MCF 10A (cell line): Measurements from ENCODE around the gene KRTAP10-7. TPM values are rescaled to one million over a fixed set of nuclear protein-coding genes. Genes with fewer than 3 reads are reported as not detected.
"Not testable (repeated sequence)": the region's sequence is repeated elsewhere in the genome, so short reads cannot be mapped to it uniquely, and the experiment has no call there.

Source experiments
- BruUV-seq: library from RNA; stranded (reverse); fragments of 400-500 nt; replicated peaks from 2 replicates; lab custom pipeline; 2021; lab: Mats Ljungman, UMichigan
- CTCF ChIA-PET: fragments of 300-600 bp; sonication (Branson Sonifier 250); formaldehyde crosslinking; extraction: SDS; loops from one replicate; lab custom pipeline; 2021; ENCODE audit warnings: antibody characterized with exemption, inconsistent platforms; lab: Yijun Ruan, JAX
- POLR2A ChIA-PET: fragments of 300-600, 350-650 bp; sonication (Branson Sonifier 250); formaldehyde crosslinking; extraction: SDS; loops from one replicate; lab custom pipeline; 2020; ENCODE audit warnings: antibody characterized with exemption, inconsistent platforms; lab: Yijun Ruan, JAX
- DNase-seq: peaks from one replicate; pipeline ENCODE4 v3.0.0-alpha.2; 2018; ENCODE audit not compliant: unreplicated experiment
- H3K27ac Mint-ChIP-seq: one replicate; pipeline ENCODE4 v1.8.0; 2022; ENCODE audit warnings: mild to moderate bottlenecking, low read depth, mixed read lengths; ENCODE audit not compliant: unreplicated experiment
- H3K27me3 Mint-ChIP-seq: one replicate; pipeline ENCODE4 v1.8.0; 2022; ENCODE audit warnings: mixed read lengths; ENCODE audit not compliant: insufficient read depth, unreplicated experiment
- H3K36me3 Mint-ChIP-seq: one replicate; pipeline ENCODE4 v1.8.0; 2022; ENCODE audit warnings: mild to moderate bottlenecking, moderate library complexity, mixed read lengths; ENCODE audit not compliant: insufficient read depth, unreplicated experiment
- H3K4me1 Mint-ChIP-seq: one replicate; pipeline ENCODE4 v1.8.0; 2022; ENCODE audit warnings: mixed read lengths; ENCODE audit not compliant: insufficient read depth, unreplicated experiment
- H3K4me3 Mint-ChIP-seq: one replicate; pipeline ENCODE4 v1.8.0; 2022; ENCODE audit warnings: mild to moderate bottlenecking, moderate library complexity, mixed read lengths; ENCODE audit not compliant: unreplicated experiment
- H3K9me3 Mint-ChIP-seq: one replicate; pipeline ENCODE4 v1.8.0; 2022; ENCODE audit warnings: mixed read lengths; ENCODE audit not compliant: unreplicated experiment
- CTCF ChIP-seq: fragments of 200-600 bp; IDR thresholded peaks from one replicate; pipeline ENCODE4 v1.8.0; 2022; ENCODE audit warnings: antibody characterized with exemption, mild to moderate bottlenecking; ENCODE audit not compliant: unreplicated experiment
- intact Hi-C: fragments of 100-400 bp; cut with micrococcal nuclease; formaldehyde crosslinking; loops from 2 replicates; pipeline ENCODE4 v1.14.1; 2022
- total RNA-seq: library from RNA; stranded (reverse); gene quantifications from 2 replicates; pipeline ENCODE4 v1.2.3, GENCODE V29; 2022

Gene KRTAP10-7
- total RNA-seq, 1 experiment from 2014 or later = not detected

GRCh38 chr21:44599264-44600029 is 950 bp upstream of the KRTAP10-7 start:
- DNase-seq = no peak
- TF ChIP-seq CTCF = no peak
- H3K4me3 Mint-ChIP-seq = no peak overlapping the region
- H3K4me1 Mint-ChIP-seq = peaks cover 6% of the 10 kb centered on the region
- H3K9me3 Mint-ChIP-seq = peaks cover 14% of the 10 kb centered on the region
- no peak overlapping the region for H3K27ac Mint-ChIP-seq
- intact Hi-C loops = no loop called here
- peaks cover 5% of the 10 kb centered on the region for H3K36me3 Mint-ChIP-seq
- ChIA-PET POLR2A (no interaction called here), CTCF (no interaction called here)
- peaks cover 36% of the 10 kb centered on the region for H3K27me3 Mint-ChIP-seq
- no TSS peak for BruUV-seq

GRCh38 chr21:44601091-44601490 is 694 bp downstream of the KRTAP10-7 start:
- Mint-ChIP-seq H3K27me3 (peaks cover 52% of the 10 kb centered on the region), H3K9me3 (peaks cover 14% of the 10 kb centered on the region)
- H3K27ac Mint-ChIP-seq, DNase-seq, H3K4me1 Mint-ChIP-seq, POLR2A ChIA-PET, H3K36me3 Mint-ChIP-seq, H3K4me3 Mint-ChIP-seq, BruUV-seq, intact Hi-C loops: not testable (repeated sequence)
- CTCF ChIA-PET = interaction anchor here (0.7 to 1.1 kb wide), 2 partner anchors 28 to 141 kb away, joined by 3 to 4 read pairs; no protein-coding TSS in a partner anchor

GRCh38 chr21:44601596-44602462 is 1.4 kb downstream of the KRTAP10-7 start:
- no peak for TF ChIP-seq CTCF
- POLR2A ChIA-PET = no interaction called here
- peaks cover 5% of the 10 kb centered on the region for H3K36me3 Mint-ChIP-seq
- H3K9me3 Mint-ChIP-seq = peaks cover 14% of the 10 kb centered on the region
- H3K4me1 Mint-ChIP-seq = peaks cover 6% of the 10 kb centered on the region
- peaks cover 60% of the 10 kb centered on the region for H3K27me3 Mint-ChIP-seq
- BruUV-seq = no TSS peak
- intact Hi-C loops = no loop called here
- CTCF ChIA-PET = interaction anchor here (1.1 kb wide), 1 partner anchor 141 kb away, joined by 3 read pairs; no protein-coding TSS in a partner anchor
- DNase-seq = no peak
- H3K4me3 Mint-ChIP-seq = no peak overlapping the region
- H3K27ac Mint-ChIP-seq = no peak overlapping the region

- no peak overlapping the region for H3K4me3 Mint-ChIP-seq
- TF ChIP-seq CTCF = no peak
- peaks cover 65% of the 10 kb centered on the region for H3K27me3 Mint-ChIP-seq
- ChIA-PET CTCF (no interaction called here), POLR2A (no interaction called here)
- DNase-seq = no peak
- H3K4me1 Mint-ChIP-seq = peaks cover 6% of the 10 kb centered on the region
- peaks cover 14% of the 10 kb centered on the region for H3K9me3 Mint-ChIP-seq
- peaks cover 5% of the 10 kb centered on the region for H3K36me3 Mint-ChIP-seq
- intact Hi-C loops = no loop called here
- no peak overlapping the region for H3K27ac Mint-ChIP-seq
- BruUV-seq = no TSS peak
Observed at GRCh38 chr21:44602463-44602850, 2.1 kb downstream of the KRTAP10-7 start.
